ENCODE data around the gene UBL4A. TPM values are rescaled to one million over a fixed set of nuclear protein-coding genes. Genes with fewer than 3 reads are reported as not detected.

The UBL4A gene
- total RNA-seq, 1 donor: 35.0 TPM

GRCh38 chrX:154487518-154488290, 1.3 kb upstream of the UBL4A start:
- DNase-seq (ENCODE audit: low read depth): no peak
- no peak for TF ChIP-seq CTCF (IDR thresholded peaks at IDR 0.05; ENCODE audit: insufficient read depth, low read length)
- H3K4me3 ChIP-seq (ENCODE audit: low read depth, low read length): no peak overlapping the region

- TF ChIP-seq CTCF (IDR thresholded peaks at IDR 0.05; ENCODE audit: insufficient read depth, low read length): no peak
- peak overlapping the region; percentile 67 for H3K4me3 ChIP-seq (ENCODE audit: low read depth, low read length)
- no peak for DNase-seq (ENCODE audit: low read depth)
Measured at GRCh38 chrX:154486052-154486395, 391 bp downstream of the UBL4A start.

- peak overlapping the region; percentile 67 for H3K4me3 ChIP-seq (ENCODE audit: low read depth, low read length)
- no peak for DNase-seq (ENCODE audit: low read depth)
- TF ChIP-seq CTCF (IDR thresholded peaks at IDR 0.05; ENCODE audit: insufficient read depth, low read length): no peak
Measured at GRCh38 chrX:154485150-154486051, 1.0 kb downstream of the UBL4A start.

GRCh38 chrX:154484255-154485149, 1.9 kb downstream of the UBL4A start:
- no peak for TF ChIP-seq CTCF (IDR thresholded peaks at IDR 0.05; ENCODE audit: insufficient read depth, low read length)
- DNase-seq (ENCODE audit: low read depth): no peak
- H3K4me3 ChIP-seq (ENCODE audit: low read depth, low read length): no peak overlapping the region

- H3K4me3 ChIP-seq (ENCODE audit: low read depth, low read length): no peak overlapping the region
- no peak for TF ChIP-seq CTCF (IDR thresholded peaks at IDR 0.05; ENCODE audit: insufficient read depth, low read length)
- no peak for DNase-seq (ENCODE audit: low read depth)
Measured at GRCh38 chrX:154483325-154483724, 3.1 kb downstream of the UBL4A start.

- no peak for DNase-seq (ENCODE audit: low read depth)
- no peak overlapping the region for H3K4me3 ChIP-seq (ENCODE audit: low read depth, low read length)
- no peak for TF ChIP-seq CTCF (IDR thresholded peaks at IDR 0.05; ENCODE audit: insufficient read depth, low read length)
Measured at GRCh38 chrX:154482786-154483185, 3.6 kb downstream of the UBL4A start.

All from fibroblast of the aortic adventitia (primary cell).